Measurements from ENCODE around the gene NPR1.
"Not testable (repeated sequence)": the region's sequence is repeated elsewhere in the genome, so short reads cannot be mapped to it uniquely, and the experiment has no call there.

Gene NPR1

DNA sequence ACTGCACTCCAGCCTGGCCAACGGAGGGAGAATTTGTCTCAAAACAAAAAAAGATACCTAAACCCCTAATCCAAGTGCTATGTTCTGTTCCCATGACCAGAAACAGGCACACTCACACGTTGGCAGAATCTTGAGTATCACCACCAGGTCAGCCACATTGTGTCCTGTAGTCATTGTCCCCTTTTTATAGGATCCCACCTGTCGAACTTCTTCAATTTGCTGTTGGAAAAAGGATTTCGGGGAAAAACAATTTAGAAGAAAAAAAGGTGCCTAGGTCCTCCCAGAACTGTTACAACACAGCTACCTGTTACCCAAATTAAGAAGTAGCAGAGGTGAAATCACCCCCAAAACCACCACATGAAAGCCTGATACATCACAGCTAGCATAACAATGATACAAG lies 11.0 kb upstream of the NPR1 start:
- H4K20me1 ChIP-seq: peaks cover 0 to 80% (median 67%) of the 10 kb centered on the region in 11 experiments; a peak in 17 of 22 replicates
- no peak overlapping the region for H3K4me3 ChIP-seq
- TF ChIP-seq Cebpa-rat (IDR thresholded peaks at IDR 0.05): no peak
- peaks cover 72 to 78% (median 78%) of the 10 kb centered on the region in 11 experiments for H3K36me3 ChIP-seq
- peak overlapping the region in 1 of 11 experiments; percentile 92; a peak in 4 of 22 replicates for H3K4me2 ChIP-seq
- peak overlapping the region in 2 of 11 experiments; percentile 13 to 29; a peak in 1 of 22 replicates for H3K9ac ChIP-seq
- no peaks in the 10 kb centered on the region for H3K27me3 ChIP-seq
- H3K27ac ChIP-seq: no peak overlapping the region
- no peaks in the 10 kb centered on the region for H3K9me3 ChIP-seq (replicated peaks in 1 of 11)
- H3K4me1 ChIP-seq: peaks cover 21 to 53% (median 27%) of the 10 kb centered on the region in 10 experiments

GRCh38 chr1:153668672-153669071 lies 9.8 kb upstream of the NPR1 start:
- Histone ChIP-seq H3K4me2 (peak overlapping the region; percentile 90 to 100 (median 94)), H3K4me3 (peak overlapping the region in 8 of 10 experiments; percentile 82 to 98 (median 92); a peak in 15 of 20 replicates), H4K20me1 (peaks cover 0 to 67% (median 57%) of the 10 kb centered on the region in 11 experiments; a peak in 17 of 22 replicates), H3K36me3 (peaks cover 60 to 66% (median 65%) of the 10 kb centered on the region in 11 experiments), H3K9ac (peak overlapping the region in 10 of 11 experiments; percentile 38 to 98 (median 94); a peak in 14 of 22 replicates), H3K4me1 (peaks cover 18 to 50% (median 27%) of the 10 kb centered on the region in 10 experiments)
- H3K27me3 ChIP-seq; H3K9me3 ChIP-seq (replicated peaks in 1 of 11); H3K27ac ChIP-seq: not testable (repeated sequence)

- Histone ChIP-seq H3K4me3 (peak overlapping the region; percentile 82 to 98 (median 92)), H4K20me1 (peaks cover 0 to 60% (median 48%) of the 10 kb centered on the region in 11 experiments; a peak in 17 of 22 replicates), H3K4me1 (peaks cover 21 to 41% (median 28%) of the 10 kb centered on the region in 10 experiments), H3K27me3 (no peaks in the 10 kb centered on the region), H3K27ac (peak overlapping the region in 10 of 11 experiments; percentile 84 to 98 (median 96); a peak in 18 of 22 replicates), H3K9ac (peak overlapping the region; percentile 91 to 98 (median 95)), H3K9me3 (replicated peaks in 1 of 11) (no peaks in the 10 kb centered on the region), H3K4me2 (peak overlapping the region; percentile 90 to 100 (median 94)), H3K36me3 (peaks cover 51 to 56% (median 56%) of the 10 kb centered on the region in 11 experiments)
- TF ChIP-seq Cebpa-rat (IDR thresholded peaks at IDR 0.05): no peak
Observed at GRCh38 chr1:153669606-153670005, 8.9 kb upstream of the NPR1 start.

DNA sequence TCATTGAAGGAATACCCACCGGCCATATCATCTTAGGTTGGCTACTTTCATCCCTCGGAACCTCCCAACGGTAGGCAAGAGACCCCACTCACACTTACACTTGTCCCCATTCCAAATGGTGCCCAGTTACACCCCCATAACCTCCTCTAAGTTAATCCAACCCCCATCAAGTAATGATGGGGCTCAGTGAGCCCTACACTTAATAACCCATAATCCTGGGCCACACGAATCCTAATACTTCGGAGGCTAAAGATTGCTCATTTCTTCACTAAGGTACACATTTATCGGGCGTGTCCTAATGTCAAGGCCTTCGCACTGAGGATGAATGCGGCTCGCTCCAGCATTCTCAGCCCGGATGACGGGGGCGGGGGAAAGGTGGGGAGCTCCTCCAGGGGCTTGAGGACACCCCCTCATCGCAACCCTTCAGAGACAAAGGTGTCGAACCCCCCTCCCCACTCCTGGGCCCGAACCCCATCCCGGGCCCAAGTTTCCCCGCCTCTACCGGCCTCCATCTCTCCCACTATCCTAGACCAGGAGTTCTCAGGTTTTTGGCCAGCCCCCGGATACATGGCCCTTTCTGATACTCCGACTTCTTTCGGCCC lies 8.1 kb upstream of the NPR1 start:
- H3K4me1 ChIP-seq: peaks cover 21 to 40% (median 28%) of the 10 kb centered on the region in 10 experiments
- peaks cover 43 to 49% (median 48%) of the 10 kb centered on the region in 11 experiments for H3K36me3 ChIP-seq
- H3K27ac ChIP-seq: peak overlapping the region; percentile 67 to 98 (median 95); a peak in 21 of 22 replicates

DNA sequence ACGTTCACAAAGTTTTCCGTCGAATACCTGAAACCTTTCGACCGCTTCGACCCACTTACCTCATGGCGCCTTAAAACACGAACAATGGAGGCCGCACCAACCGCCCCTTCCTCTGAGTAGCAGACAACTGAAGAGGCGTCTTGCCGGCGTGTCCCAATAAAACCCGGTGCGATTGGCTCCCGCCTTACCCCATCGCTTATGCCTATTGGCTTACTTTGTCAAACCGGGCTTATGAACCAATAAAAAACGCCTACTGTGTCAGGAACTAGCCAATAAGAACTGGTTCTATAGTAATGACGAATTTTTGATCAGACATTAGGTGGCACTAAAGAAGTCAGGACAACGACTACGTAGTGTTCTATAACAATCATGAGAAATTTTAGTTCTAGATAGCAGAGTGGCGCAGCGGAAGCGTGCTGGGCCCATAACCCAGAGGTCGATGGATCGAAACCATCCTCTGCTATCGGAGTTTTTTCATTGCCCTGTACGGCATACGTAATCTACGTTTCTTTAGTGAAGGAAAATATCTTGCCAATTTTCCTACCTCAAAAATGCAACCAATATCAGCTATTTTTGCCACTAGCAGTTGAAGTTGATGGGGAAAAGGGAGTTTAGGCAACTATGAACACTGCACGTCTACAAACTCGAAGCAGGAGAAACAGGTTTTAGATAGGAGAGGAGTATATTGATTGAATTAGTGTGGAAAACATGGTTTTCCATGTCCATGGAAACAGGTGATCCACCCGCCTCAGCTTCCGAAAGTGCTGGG lies 7.4 kb upstream of the NPR1 start, which contains the start of gene ILF2:
TSS of gene ILF2 (minus strand) at position 135 of the 769 bp plus-strand sequence. CDS start at position 64, 71 bp downstream.
- Histone ChIP-seq H3K36me3 (peaks cover 36 to 42% (median 42%) of the 10 kb centered on the region in 11 experiments), H3K4me3 (peak within 1 kb of the TSS; percentile 82 to 98 (median 92)), H3K9ac (peak within 1 kb of the TSS; percentile 91 to 98 (median 95)), H3K4me2 (peak within 1 kb of the TSS; percentile 90 to 100 (median 94)), H3K27me3 (no peaks in the 10 kb centered on the region), H3K27ac (peak within 1 kb of the TSS; percentile 67 to 98 (median 95); a peak in 21 of 22 replicates), H3K9me3 (replicated peaks in 1 of 11) (no peaks in the 10 kb centered on the region), H4K20me1 (peaks cover 0 to 45% (median 34%) of the 10 kb centered on the region in 11 experiments; a peak in 16 of 22 replicates), H3K4me1 (peaks cover 21 to 40% (median 28%) of the 10 kb centered on the region in 10 experiments)
- no peak for TF ChIP-seq Cebpa-rat (IDR thresholded peaks at IDR 0.05)

More for the DNA sequence above, 8.1 kb upstream of the NPR1 start:
- Histone ChIP-seq H3K4me3 (peak overlapping the region; percentile 82 to 98 (median 92)), H3K27me3 (no peaks in the 10 kb centered on the region), H3K4me2 (peak overlapping the region; percentile 90 to 100 (median 94)), H3K9me3 (replicated peaks in 1 of 11) (no peaks in the 10 kb centered on the region), H4K20me1 (peaks cover 0 to 52% (median 41%) of the 10 kb centered on the region in 11 experiments; a peak in 16 of 22 replicates), H3K9ac (peak overlapping the region; percentile 91 to 98 (median 95))
- no peak for TF ChIP-seq Cebpa-rat (IDR thresholded peaks at IDR 0.05)

DNA sequence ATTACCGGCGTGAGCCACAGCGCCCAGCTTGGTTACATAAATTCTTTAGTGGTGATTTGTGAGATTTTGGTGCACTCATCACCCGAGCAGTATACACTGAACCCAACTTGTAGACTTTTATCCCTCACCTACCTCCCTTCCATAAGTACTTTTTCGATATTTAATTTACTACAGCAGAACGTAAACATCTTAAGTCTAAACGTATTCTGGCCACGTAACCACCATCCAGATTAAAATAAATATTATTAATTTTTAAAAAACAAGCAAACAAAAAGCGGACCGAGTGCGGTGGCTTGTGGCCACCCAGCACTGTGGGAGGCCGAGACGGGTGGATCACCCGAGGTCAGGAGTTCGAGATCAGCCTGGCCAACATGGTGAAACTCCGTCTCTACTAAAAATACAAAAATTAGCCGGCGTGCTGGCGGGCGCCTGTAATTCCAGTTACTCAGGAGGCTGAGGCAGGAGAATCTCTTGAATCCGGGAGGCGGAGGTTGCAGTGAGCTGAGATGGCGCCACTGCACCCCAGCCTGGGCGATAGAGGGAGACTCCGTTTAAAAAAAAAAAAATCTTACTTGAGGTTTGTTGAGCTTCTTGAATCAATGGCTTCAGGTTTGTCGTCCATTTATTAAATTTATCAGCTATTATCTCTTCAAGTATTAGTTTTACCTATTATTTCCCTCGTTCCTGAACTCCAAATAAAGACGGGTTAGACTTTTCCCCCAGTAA lies 6.7 kb upstream of the NPR1 start:
- peak overlapping the region; percentile 67 to 81 (median 75) for H3K9ac ChIP-seq
- peaks cover 21 to 34% (median 28%) of the 10 kb centered on the region in 10 experiments for H3K4me1 ChIP-seq
- H3K9me3 ChIP-seq (replicated peaks in 1 of 11); H3K27me3 ChIP-seq: not testable (repeated sequence)
- H3K4me3 ChIP-seq: peak overlapping the region; percentile 59 to 94 (median 68)
- peaks cover 29 to 35% (median 34%) of the 10 kb centered on the region in 11 experiments for H3K36me3 ChIP-seq
- H4K20me1 ChIP-seq: peaks cover 0 to 38% (median 26%) of the 10 kb centered on the region in 11 experiments; a peak in 16 of 22 replicates
- H3K27ac ChIP-seq: peak overlapping the region; percentile 43 to 92 (median 65); a peak in 21 of 22 replicates
- peak overlapping the region; percentile 67 to 89 (median 85) for H3K4me2 ChIP-seq

DNA sequence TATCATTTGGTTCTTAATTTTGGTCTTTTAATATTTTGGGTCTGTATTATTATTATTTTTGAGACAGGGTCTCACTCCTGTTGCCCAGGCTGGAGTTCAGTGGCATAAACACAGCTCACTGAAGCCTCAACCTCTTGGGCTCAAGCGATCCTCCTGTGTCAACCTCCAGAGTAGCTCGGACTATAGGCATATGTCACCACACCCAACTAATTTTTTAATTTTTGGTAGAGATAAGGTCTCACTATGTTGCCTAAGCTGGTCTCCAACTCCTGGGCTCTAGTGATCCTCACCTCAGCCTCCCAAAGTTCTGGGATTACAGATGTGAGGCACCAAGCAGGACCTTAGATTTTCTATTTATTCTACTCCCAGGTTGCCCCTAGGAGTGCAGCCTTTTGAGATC lies 5.0 kb upstream of the NPR1 start:
- Histone ChIP-seq H3K9me3 (replicated peaks in 1 of 11) (no peaks in the 10 kb centered on the region), H3K9ac (no peak overlapping the region), H3K4me1 (peaks cover 25 to 37% (median 31%) of the 10 kb centered on the region in 10 experiments), H3K4me3 (no peak overlapping the region), H3K36me3 (peaks cover 12 to 17% (median 17%) of the 10 kb centered on the region in 11 experiments), H4K20me1 (peaks cover 0 to 21% (median 11%) of the 10 kb centered on the region in 11 experiments; a peak in 13 of 22 replicates), H3K4me2 (no peak overlapping the region), H3K27me3 (peaks cover 8 to 11% (median 10%) of the 10 kb centered on the region in 11 experiments), H3K27ac (no peak overlapping the region)
- TF ChIP-seq Cebpa-rat (IDR thresholded peaks at IDR 0.05): no peak

Measured in BLaER1 treated with 17β-estradiol and CSF1 and Interleukin-3, amounts not matched to agents 10 nM and 100 nM (cell line).